SJCRH30 (cell line): ENCODE results near the gene ERBB4. TPM values are rescaled to one million over a fixed set of nuclear protein-coding genes. Genes with fewer than 3 reads are reported as not detected.

Experiments used
- DNase-seq, 2 experiments: peaks; one replicate each; pipeline ENCODE4 v3.0.0-alpha.2; 2015 to 2020
- H3K27ac ChIP-seq: fragments of 250-450 bp; sonication (Bioruptor Pico); 2 replicates; pipeline ENCODE4 v1.5.1; 2020; ENCODE audit warnings: mild to moderate bottlenecking, moderate library complexity
- H3K27me3 ChIP-seq: fragments of 250-450 bp; sonication (Bioruptor Pico); 2 replicates; pipeline ENCODE4 v1.5.1; 2020; ENCODE audit warnings: mild to moderate bottlenecking, moderate library complexity
- H3K36me3 ChIP-seq: fragments of 250-450 bp; sonication (Bioruptor Pico); 2 replicates; pipeline ENCODE4 v1.5.1; 2020; ENCODE audit warnings: mild to moderate bottlenecking, moderate library complexity
- H3K4me1 ChIP-seq: fragments of 250-450 bp; sonication (Bioruptor Pico); 2 replicates; pipeline ENCODE4 v1.5.1; 2020; ENCODE audit warnings: mild to moderate bottlenecking, moderate library complexity
- H3K4me3 ChIP-seq: fragments of 250-450 bp; sonication (Bioruptor Pico); 2 replicates; pipeline ENCODE4 v1.5.1; 2020; ENCODE audit warnings: mild to moderate bottlenecking, moderate library complexity
- H3K9me3 ChIP-seq: fragments of 250-450 bp; sonication (Bioruptor Pico); replicated peaks from 2 replicates; pipeline ENCODE4 v1.5.1; 2020; ENCODE audit warnings: mild to moderate bottlenecking, moderate library complexity
- total RNA-seq: library from RNA; depleted of rRNA; stranded (reverse); fragments of >200 nt; shearing (Covaris generic); gene quantifications from 2 replicates; pipeline ENCODE4 v1.2.3, GENCODE V29; 2014

ERBB4 gene
- total RNA-seq, 1 experiment from 2014 or later = 3.0 TPM

GRCh38 chr2:211447548-211447947 lies 1091.1 kb downstream of the ERBB4 start:
- Histone ChIP-seq H3K9me3 (no peaks in the 10 kb centered on the region), H3K4me1 (no peaks in the 10 kb centered on the region), H3K27me3 (no peaks in the 10 kb centered on the region), H3K36me3 (no peaks in the 10 kb centered on the region), H3K4me3 (no peak overlapping the region), H3K27ac (no peak overlapping the region)
- no peak for DNase-seq

GRCh38 chr2:211440107-211440506 lies 1098.5 kb downstream of the ERBB4 start:
- no peaks in the 10 kb centered on the region for H3K9me3 ChIP-seq
- H3K4me3 ChIP-seq = no peak overlapping the region
- no peak overlapping the region for H3K27ac ChIP-seq
- no peaks in the 10 kb centered on the region for H3K27me3 ChIP-seq
- no peak for DNase-seq
- no peaks in the 10 kb centered on the region for H3K4me1 ChIP-seq
- no peaks in the 10 kb centered on the region for H3K36me3 ChIP-seq

- H3K4me3 ChIP-seq = no peak overlapping the region
- no peaks in the 10 kb centered on the region for H3K9me3 ChIP-seq
- no peaks in the 10 kb centered on the region for H3K27me3 ChIP-seq
- H3K4me1 ChIP-seq = no peaks in the 10 kb centered on the region
- no peak for DNase-seq
- no peak overlapping the region for H3K27ac ChIP-seq
- no peaks in the 10 kb centered on the region for H3K36me3 ChIP-seq
Observed at GRCh38 chr2:211439011-211439410, 1099.6 kb downstream of the ERBB4 start.

GRCh38 chr2:211437396-211437795 lies 1101.2 kb downstream of the ERBB4 start:
- Histone ChIP-seq H3K27ac (no peak overlapping the region), H3K27me3 (no peaks in the 10 kb centered on the region), H3K4me1 (no peaks in the 10 kb centered on the region), H3K4me3 (no peak overlapping the region), H3K9me3 (no peaks in the 10 kb centered on the region), H3K36me3 (no peaks in the 10 kb centered on the region)
- DNase-seq = no peak

GRCh38 chr2:211436182-211436581 lies 1102.4 kb downstream of the ERBB4 start:
- Histone ChIP-seq H3K9me3 (no peaks in the 10 kb centered on the region), H3K27ac (no peak overlapping the region), H3K27me3 (no peaks in the 10 kb centered on the region), H3K36me3 (no peaks in the 10 kb centered on the region), H3K4me1 (no peaks in the 10 kb centered on the region), H3K4me3 (no peak overlapping the region)
- DNase-seq = no peak

GRCh38 chr2:211435331-211435730 lies 1103.3 kb downstream of the ERBB4 start:
- no peak for DNase-seq
- no peak overlapping the region for H3K27ac ChIP-seq
- no peaks in the 10 kb centered on the region for H3K36me3 ChIP-seq
- no peaks in the 10 kb centered on the region for H3K9me3 ChIP-seq
- no peak overlapping the region for H3K4me3 ChIP-seq
- H3K4me1 ChIP-seq = no peaks in the 10 kb centered on the region
- H3K27me3 ChIP-seq = no peaks in the 10 kb centered on the region

GRCh38 chr2:211434773-211435172 lies 1103.8 kb downstream of the ERBB4 start:
- no peak overlapping the region for H3K27ac ChIP-seq
- no peaks in the 10 kb centered on the region for H3K36me3 ChIP-seq
- H3K27me3 ChIP-seq = no peaks in the 10 kb centered on the region
- H3K4me3 ChIP-seq = no peak overlapping the region
- no peak for DNase-seq
- no peaks in the 10 kb centered on the region for H3K9me3 ChIP-seq
- H3K4me1 ChIP-seq = no peaks in the 10 kb centered on the region

- no peak overlapping the region for H3K4me3 ChIP-seq
- H3K4me1 ChIP-seq = no peaks in the 10 kb centered on the region
- no peak for DNase-seq
- H3K27ac ChIP-seq = no peak overlapping the region
- no peaks in the 10 kb centered on the region for H3K9me3 ChIP-seq
- no peaks in the 10 kb centered on the region for H3K36me3 ChIP-seq
- no peaks in the 10 kb centered on the region for H3K27me3 ChIP-seq
Observed at GRCh38 chr2:211429256-211429920, 1109.2 kb downstream of the ERBB4 start.

- Histone ChIP-seq H3K9me3 (no peaks in the 10 kb centered on the region), H3K36me3 (no peaks in the 10 kb centered on the region), H3K4me1 (peaks cover 7% of the 10 kb centered on the region), H3K27ac (no peak overlapping the region), H3K4me3 (no peak overlapping the region), H3K27me3 (no peaks in the 10 kb centered on the region)
- no peak for DNase-seq
Observed at GRCh38 chr2:211426240-211426639, 1112.4 kb downstream of the ERBB4 start.

GRCh38 chr2:211423018-211423417 lies 1115.6 kb downstream of the ERBB4 start:
- Histone ChIP-seq H3K27ac (no peak overlapping the region), H3K9me3 (no peaks in the 10 kb centered on the region), H3K27me3 (no peaks in the 10 kb centered on the region), H3K36me3 (no peaks in the 10 kb centered on the region), H3K4me1 (peaks cover 7% of the 10 kb centered on the region), H3K4me3 (no peak overlapping the region)
- DNase-seq = peak in 1 of 2 experiments; percentile 15

GRCh38 chr2:211417544-211417943 lies 1121.1 kb downstream of the ERBB4 start:
- Histone ChIP-seq H3K27ac (no peak overlapping the region), H3K36me3 (no peaks in the 10 kb centered on the region), H3K4me1 (peaks cover 8% of the 10 kb centered on the region), H3K4me3 (no peak overlapping the region), H3K27me3 (no peaks in the 10 kb centered on the region), H3K9me3 (no peaks in the 10 kb centered on the region)
- DNase-seq = no peak

GRCh38 chr2:211416373-211416772 lies 1122.2 kb downstream of the ERBB4 start:
- Histone ChIP-seq H3K36me3 (no peaks in the 10 kb centered on the region), H3K4me3 (no peak overlapping the region), H3K4me1 (peaks cover 8% of the 10 kb centered on the region), H3K27me3 (no peaks in the 10 kb centered on the region), H3K9me3 (0 out of 2 replicates have a peak, but pooled peaks cover under 1% of the 10 kb centered on the region), H3K27ac (no peak overlapping the region)
- DNase-seq = no peak

GRCh38 chr2:211413746-211414145 lies 1124.9 kb downstream of the ERBB4 start:
- Histone ChIP-seq H3K27ac (peak overlapping the region; percentile 73), H3K27me3 (no peaks in the 10 kb centered on the region), H3K4me1 (peaks cover 8% of the 10 kb centered on the region), H3K9me3 (0 out of 2 replicates have a peak, but pooled peaks cover 2% of the 10 kb centered on the region), H3K4me3 (no peak overlapping the region), H3K36me3 (no peaks in the 10 kb centered on the region)
- peak; percentile 51 to 58 for DNase-seq

GRCh38 chr2:211408483-211408891 lies 1130.1 kb downstream of the ERBB4 start:
- no peaks in the 10 kb centered on the region for H3K27me3 ChIP-seq
- no peak overlapping the region for H3K27ac ChIP-seq
- no peaks in the 10 kb centered on the region for H3K36me3 ChIP-seq
- peaks cover 2% of the 10 kb centered on the region for H3K4me1 ChIP-seq
- H3K4me3 ChIP-seq = no peak overlapping the region
- DNase-seq = no peak
- 0 out of 2 replicates have a peak, but pooled peaks cover 2% of the 10 kb centered on the region for H3K9me3 ChIP-seq

GRCh38 chr2:211407076-211407475 lies 1131.5 kb downstream of the ERBB4 start:
- H3K27ac ChIP-seq = no peak overlapping the region
- H3K9me3 ChIP-seq = 0 out of 2 replicates have a peak, but pooled peaks cover 2% of the 10 kb centered on the region
- H3K36me3 ChIP-seq = no peaks in the 10 kb centered on the region
- H3K4me3 ChIP-seq = no peak overlapping the region
- H3K4me1 ChIP-seq = no peaks in the 10 kb centered on the region; the same call in 1 of the 2 replicates
- no peaks in the 10 kb centered on the region for H3K27me3 ChIP-seq
- DNase-seq = no peak

- DNase-seq = no peak
- no peaks in the 10 kb centered on the region for H3K9me3 ChIP-seq
- H3K27ac ChIP-seq = no peak overlapping the region
- H3K4me1 ChIP-seq = no peaks in the 10 kb centered on the region
- no peak overlapping the region for H3K4me3 ChIP-seq
- no peaks in the 10 kb centered on the region for H3K36me3 ChIP-seq
- no peaks in the 10 kb centered on the region for H3K27me3 ChIP-seq
Observed at GRCh38 chr2:211405036-211405435, 1133.6 kb downstream of the ERBB4 start.
